ENCODE measurements around the gene GDPGP1. TPM values are rescaled to one million over a fixed set of nuclear protein-coding genes. Genes with fewer than 3 reads are reported as not detected.

Gene GDPGP1
- polyA plus RNA-seq (4.3 and 5.8 TPM in 2 replicates), polyA minus RNA-seq (10.5 and 12.5 TPM in 2 replicates)

GRCh38 chr15:90234096-90234988 lies at the start of gene GDPGP1:
TSS of gene GDPGP1 (plus strand) at chr15:90234209. CDS start at chr15:90240909, 6,700 bp downstream.
- no peaks in the 10 kb centered on the region for H3K36me3 ChIP-seq (ENCODE audit: insufficient read depth, low read length)
- H3K4me2 ChIP-seq (ENCODE audit: low read length): peak within 1 kb of the TSS; percentile 79
- H3K27ac ChIP-seq (ENCODE audit: low read length): peak within 1 kb of the TSS; percentile 59
- H3K79me2 ChIP-seq (replicated peaks; ENCODE audit: insufficient read depth, low read length): no peaks in the 10 kb centered on the region
- no peaks in the 10 kb centered on the region for H3F3A ChIP-seq (ENCODE audit: insufficient read depth, low read length, poor library complexity, severe bottlenecking)
- H3K4me3 ChIP-seq (ENCODE audit: low read length): peak within 1 kb of the TSS; percentile 90
- no peaks in the 10 kb centered on the region for H3K9me3 ChIP-seq (ENCODE audit: low read length)
- peak within 1 kb of the TSS; percentile 73 for H3K9ac ChIP-seq (ENCODE audit: low read length)
- TF ChIP-seq MXI1 (conservative IDR thresholded peaks at IDR 0.05; ENCODE audit: poor library complexity, severe bottlenecking): peak; percentile 68
- TF ChIP-seq EZH2 (IDR thresholded peaks at IDR 0.05; ENCODE audit: borderline replicate concordance, insufficient read depth, low read length, poor library complexity, severe bottlenecking): no peak
- TF ChIP-seq EP300 (conservative IDR thresholded peaks at IDR 0.05; ENCODE audit: poor library complexity, severe bottlenecking): peak; percentile 38
- TF ChIP-seq, protein P1, sequence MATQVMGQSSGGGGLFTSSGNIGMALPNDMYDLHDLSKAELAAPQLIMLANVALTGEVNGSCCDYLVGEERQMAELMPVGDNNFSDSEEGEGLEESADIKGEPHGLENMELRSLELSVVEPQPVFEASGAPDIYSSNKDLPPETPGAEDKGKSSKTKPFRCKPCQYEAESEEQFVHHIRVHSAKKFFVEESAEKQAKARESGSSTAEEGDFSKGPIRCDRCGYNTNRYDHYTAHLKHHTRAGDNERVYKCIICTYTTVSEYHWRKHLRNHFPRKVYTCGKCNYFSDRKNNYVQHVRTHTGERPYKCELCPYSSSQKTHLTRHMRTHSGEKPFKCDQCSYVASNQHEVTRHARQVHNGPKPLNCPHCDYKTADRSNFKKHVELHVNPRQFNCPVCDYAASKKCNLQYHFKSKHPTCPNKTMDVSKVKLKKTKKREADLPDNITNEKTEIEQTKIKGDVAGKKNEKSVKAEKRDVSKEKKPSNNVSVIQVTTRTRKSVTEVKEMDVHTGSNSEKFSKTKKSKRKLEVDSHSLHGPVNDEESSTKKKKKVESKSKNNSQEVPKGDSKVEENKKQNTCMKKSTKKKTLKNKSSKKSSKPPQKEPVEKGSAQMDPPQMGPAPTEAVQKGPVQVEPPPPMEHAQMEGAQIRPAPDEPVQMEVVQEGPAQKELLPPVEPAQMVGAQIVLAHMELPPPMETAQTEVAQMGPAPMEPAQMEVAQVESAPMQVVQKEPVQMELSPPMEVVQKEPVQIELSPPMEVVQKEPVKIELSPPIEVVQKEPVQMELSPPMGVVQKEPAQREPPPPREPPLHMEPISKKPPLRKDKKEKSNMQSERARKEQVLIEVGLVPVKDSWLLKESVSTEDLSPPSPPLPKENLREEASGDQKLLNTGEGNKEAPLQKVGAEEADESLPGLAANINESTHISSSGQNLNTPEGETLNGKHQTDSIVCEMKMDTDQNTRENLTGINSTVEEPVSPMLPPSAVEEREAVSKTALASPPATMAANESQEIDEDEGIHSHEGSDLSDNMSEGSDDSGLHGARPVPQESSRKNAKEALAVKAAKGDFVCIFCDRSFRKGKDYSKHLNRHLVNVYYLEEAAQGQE (IDR thresholded peaks at IDR 0.05; ENCODE audit: borderline replicate concordance): peak; percentile 24
- TF ChIP-seq CTCF (IDR thresholded peaks at IDR 0.05; ENCODE audit: poor library complexity, severe bottlenecking): no peak
- TF ChIP-seq POLR2AphosphoS5 (IDR thresholded peaks at IDR 0.05): peak; percentile 94
- peak; percentile 49 for TF ChIP-seq SMC3 (conservative IDR thresholded peaks at IDR 0.05; ENCODE audit: poor library complexity)
- peak; percentile 60 for TF ChIP-seq TAF1 (IDR thresholded peaks at IDR 0.05; ENCODE audit: low read depth)
- TF ChIP-seq RAD21 (conservative IDR thresholded peaks at IDR 0.05): peak; percentile 46
- H4K20me1 ChIP-seq (ENCODE audit: insufficient read depth): no peaks in the 10 kb centered on the region
- H2AFZ ChIP-seq (ENCODE audit: low read depth, low read length): peak within 1 kb of the TSS; percentile 63
- no peaks in the 10 kb centered on the region for H3K9me2 ChIP-seq (ENCODE audit: insufficient read depth, low read length)
- H3K27me3 ChIP-seq (ENCODE audit: insufficient read depth, low read depth, low read length): no peaks in the 10 kb centered on the region

- Histone ChIP-seq H3K4me2 (ENCODE audit: low read length) (peak overlapping the region; percentile 42), H3K9ac (ENCODE audit: low read length) (peak overlapping the region; percentile 70), H3K4me3 (ENCODE audit: low read length) (peak overlapping the region; percentile 74), H3K27me3 (ENCODE audit: insufficient read depth, low read depth, low read length) (no peaks in the 10 kb centered on the region), H3K79me2 (replicated peaks; ENCODE audit: insufficient read depth, low read length) (peaks cover 6% of the 10 kb centered on the region), H3F3A (ENCODE audit: insufficient read depth, low read length, poor library complexity, severe bottlenecking) (no peaks in the 10 kb centered on the region), H4K20me1 (ENCODE audit: insufficient read depth) (no peaks in the 10 kb centered on the region), H3K36me3 (ENCODE audit: insufficient read depth, low read length) (no peaks in the 10 kb centered on the region), H3K9me3 (ENCODE audit: low read length) (no peaks in the 10 kb centered on the region), H2AFZ (ENCODE audit: low read depth, low read length) (peak overlapping the region; percentile 56), H3K27ac (ENCODE audit: low read length) (peak overlapping the region; percentile 63), H3K9me2 (ENCODE audit: insufficient read depth, low read length) (no peaks in the 10 kb centered on the region)
- TF ChIP-seq, protein P1 (IDR thresholded peaks at IDR 0.05; ENCODE audit: borderline replicate concordance): no peak
- TF ChIP-seq CTCF (IDR thresholded peaks at IDR 0.05; ENCODE audit: poor library complexity, severe bottlenecking): no peak
- TF ChIP-seq SMC3 (conservative IDR thresholded peaks at IDR 0.05; ENCODE audit: poor library complexity): no peak
- no peak for TF ChIP-seq TAF1 (IDR thresholded peaks at IDR 0.05; ENCODE audit: low read depth)
- TF ChIP-seq MXI1 (conservative IDR thresholded peaks at IDR 0.05; ENCODE audit: poor library complexity, severe bottlenecking): peak; percentile 63
- TF ChIP-seq POLR2AphosphoS5 (IDR thresholded peaks at IDR 0.05): peak; percentile 55
- TF ChIP-seq RAD21 (conservative IDR thresholded peaks at IDR 0.05): no peak
- TF ChIP-seq EP300 (conservative IDR thresholded peaks at IDR 0.05; ENCODE audit: poor library complexity, severe bottlenecking): peak; percentile 48
- no peak for TF ChIP-seq EZH2 (IDR thresholded peaks at IDR 0.05; ENCODE audit: borderline replicate concordance, insufficient read depth, low read length, poor library complexity, severe bottlenecking)
Observed at GRCh38 chr15:90184786-90185704, 49.0 kb upstream of the GDPGP1 start.

Data from neural cell (in vitro differentiated cells).